HG03175 (cell line): Measurements from ENCODE around the gene TTC39B.
"Not testable (repeated sequence)": the region's sequence is repeated elsewhere in the genome, so short reads cannot be mapped to it uniquely, and the experiment has no call there.

Source experiments
- ATAC-seq: cut with Tn5 transposase; IDR thresholded peaks from one replicate; pipeline ENCODE4 v1.9.1; 2021; ENCODE audit warnings: mild to moderate bottlenecking, moderate library complexity; ENCODE audit not compliant: unreplicated experiment

Gene TTC39B

DNA sequence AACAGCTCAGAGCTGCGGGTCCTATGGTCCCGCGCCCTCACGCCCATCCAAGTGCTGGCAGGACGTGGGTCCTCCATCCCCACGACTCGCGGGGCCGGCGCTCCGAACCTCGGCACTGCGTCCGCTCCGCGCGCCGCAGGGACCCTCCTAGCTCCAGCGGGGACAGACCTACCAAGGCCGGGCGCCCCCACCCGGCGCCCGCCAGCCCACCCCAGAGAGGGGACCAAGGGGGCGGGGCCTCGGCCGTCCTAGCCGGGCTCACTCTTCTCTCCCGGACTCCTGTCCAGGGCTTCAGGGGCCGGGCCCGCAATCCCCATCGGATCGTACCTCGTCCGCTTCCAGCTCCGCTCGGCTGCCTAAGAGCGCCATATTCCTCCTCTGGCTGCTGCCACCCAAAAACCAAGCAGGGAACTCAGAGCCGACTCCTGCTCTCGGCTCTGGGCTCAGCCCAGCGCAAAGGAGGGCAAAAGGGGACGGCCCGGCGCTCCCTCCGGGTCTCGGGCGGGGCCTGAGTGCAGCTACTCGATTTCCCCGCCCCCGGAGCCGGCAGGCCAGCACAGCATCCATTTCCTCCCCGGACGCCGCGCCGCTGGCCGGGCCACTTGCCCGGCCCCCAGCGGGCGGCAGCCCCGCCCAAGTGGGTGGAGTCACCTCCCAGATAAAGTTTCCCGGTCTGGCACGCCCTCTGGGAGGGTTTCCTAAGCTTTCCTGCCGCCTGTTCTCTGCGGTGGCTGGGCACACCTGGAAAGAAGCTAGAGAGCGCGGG is at the start of gene TTC39B:
Gene TTC39B (minus strand): TSS at position 460 of the 766 bp plus-strand sequence. CDS start 91 bp downstream, at position 369.
- ATAC-seq: peak; percentile 88

DNA sequence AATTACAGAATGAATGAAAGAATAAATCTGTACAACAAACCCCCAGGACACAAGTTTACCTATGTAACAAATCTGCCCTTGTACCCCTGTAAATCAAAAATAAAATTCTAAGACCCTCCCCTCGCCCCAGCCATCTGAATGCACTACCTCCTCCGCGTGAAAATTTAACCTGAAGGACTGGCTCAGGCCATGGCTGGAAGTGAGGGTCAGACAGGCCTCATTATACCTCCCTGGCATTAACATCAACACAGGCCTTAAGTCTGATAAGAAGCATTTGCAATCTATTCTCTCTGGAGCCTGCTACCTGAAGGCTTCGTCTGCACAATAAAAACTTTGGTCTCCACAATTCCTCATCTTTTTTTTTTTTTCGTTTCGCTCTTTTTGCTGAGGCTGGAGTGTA is 48.7 kb upstream of the TTC39B start:
- no peak for ATAC-seq

DNA sequence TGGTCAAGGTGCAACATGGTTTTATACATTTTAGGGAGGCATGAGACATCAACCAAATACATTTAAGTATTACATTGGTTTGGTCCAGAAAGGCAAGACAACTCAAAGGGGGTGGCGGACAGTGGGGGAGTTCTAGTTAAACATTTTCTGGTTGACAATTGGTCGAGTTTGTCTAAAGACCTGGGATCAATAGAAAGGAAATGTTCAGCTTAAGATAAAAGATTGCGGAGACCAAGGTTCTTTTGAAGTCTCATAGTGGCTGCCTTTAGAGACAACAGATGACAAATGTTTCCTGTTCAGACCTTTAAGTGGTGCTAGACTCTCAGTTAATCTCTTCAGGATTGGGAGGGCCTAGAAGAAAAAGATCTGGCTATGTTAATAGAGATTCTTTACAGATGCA is 47.7 kb upstream of the TTC39B start:
- ATAC-seq: no peak

DNA sequence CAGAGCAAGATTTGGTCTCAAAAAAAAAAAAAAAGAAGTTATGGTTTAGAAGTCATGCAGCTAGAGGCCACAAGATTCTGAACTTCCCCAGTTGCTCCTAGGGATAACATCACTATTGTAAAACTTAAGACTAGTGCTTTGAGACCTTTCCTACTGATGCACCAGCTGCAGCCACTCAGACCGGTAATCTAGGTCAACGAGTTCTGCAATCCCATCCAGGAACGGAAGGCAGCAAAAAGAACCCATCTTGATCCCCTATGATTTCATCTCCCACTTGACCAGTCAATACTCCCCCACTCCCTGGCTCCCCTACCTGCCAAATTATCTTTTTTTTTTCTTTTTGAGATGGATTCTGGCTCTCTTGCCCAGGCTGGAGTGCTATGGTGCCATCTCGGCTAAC is 46.9 kb upstream of the TTC39B start:
- ATAC-seq: no peak

DNA sequence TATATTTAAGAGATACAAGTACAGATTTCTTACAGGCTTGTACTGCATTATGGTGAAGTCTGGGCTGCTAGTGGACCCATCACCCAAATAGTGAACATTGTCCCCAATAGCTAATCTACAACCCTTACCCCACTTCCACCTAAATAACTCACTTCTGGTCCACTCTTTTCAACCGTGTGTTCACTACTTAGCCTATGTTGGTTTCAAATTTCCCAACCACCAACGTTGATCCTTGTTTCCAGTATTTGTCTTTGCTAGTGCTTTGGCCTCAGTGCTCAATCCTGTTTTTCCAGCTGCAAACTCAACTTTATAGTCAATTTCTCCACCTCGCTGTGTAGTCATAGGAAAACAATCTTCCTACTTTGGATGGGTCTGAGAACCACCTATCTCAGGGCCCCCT is 45.3 kb upstream of the TTC39B start:
- no peak for ATAC-seq

DNA sequence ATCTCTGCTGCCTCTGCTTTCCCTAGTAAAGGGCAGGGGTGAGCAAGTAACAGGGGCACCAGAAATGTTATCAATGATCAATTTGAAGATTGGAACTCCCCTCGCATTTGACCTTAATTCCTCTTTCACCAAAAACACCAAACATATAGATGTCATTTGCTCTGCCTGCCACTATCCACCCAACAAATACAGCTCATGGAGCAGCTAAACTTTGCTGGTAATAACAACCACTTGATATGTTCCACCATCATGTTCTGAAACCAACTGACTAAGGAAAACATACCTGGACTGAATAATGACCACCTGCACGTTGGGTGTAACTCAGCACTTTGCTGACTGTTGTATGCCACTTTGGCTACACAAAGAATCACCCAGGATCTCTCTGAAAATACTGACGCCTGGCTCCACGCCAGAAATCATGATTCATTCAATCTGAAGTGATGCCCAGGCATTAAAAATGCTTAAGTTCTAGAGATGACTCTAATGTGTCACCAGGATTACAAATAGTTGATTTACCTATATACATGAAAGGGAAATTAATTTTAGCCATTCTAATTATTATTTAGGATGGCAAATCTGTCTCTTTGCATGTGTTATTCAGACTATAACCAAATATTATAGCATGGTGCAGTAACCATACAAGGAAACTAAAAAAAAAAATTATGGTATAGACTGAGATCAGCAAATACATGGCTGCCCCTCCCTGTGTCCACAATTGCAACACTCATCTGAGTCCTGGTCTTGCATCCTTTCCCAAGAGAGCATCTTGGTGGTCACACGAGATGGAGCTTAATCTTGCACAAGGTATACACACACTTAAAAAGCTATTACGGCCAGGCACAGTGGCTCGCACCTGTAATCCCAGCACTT is 43.1 kb upstream of the TTC39B start:
- no peak for ATAC-seq

DNA sequence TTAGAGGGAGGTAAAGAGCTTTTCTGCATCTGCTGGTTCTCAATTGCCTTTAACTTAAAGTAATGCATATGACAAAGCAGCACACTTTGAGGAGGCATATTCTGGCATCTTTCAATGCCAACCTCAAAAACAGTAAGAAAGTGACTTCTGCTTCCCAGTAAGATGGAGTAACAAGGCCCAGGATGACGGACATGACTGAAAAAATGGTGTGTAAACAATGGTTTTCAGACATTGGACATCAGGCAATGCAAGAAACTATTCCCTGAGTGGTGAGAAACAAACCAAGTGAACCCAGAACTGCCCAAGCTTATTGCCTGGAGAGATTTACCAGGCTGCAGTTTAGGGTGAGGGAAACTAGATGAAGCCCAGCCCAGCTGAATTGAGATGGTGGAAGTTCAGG is 39.8 kb upstream of the TTC39B start:
- ATAC-seq: no peak

DNA sequence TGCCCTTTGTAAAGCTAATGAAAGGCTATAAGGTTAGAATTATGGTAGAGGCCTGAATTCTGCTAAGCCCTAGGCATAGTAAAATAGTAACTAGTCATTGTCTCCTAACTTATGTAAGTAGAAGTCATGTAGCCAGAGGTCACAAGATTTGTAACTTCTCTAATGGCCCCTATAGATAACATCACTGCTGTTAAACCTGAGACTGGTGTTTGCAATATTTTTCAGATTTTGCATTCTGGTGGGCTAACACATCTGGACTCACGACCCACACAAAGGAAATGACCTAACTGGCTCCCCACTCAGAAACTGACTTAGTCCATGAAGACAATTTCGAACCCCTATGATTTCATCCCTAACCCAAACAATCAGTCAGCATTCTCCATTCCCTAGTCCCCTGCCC is 37.2 kb upstream of the TTC39B start:
- no peak for ATAC-seq

DNA sequence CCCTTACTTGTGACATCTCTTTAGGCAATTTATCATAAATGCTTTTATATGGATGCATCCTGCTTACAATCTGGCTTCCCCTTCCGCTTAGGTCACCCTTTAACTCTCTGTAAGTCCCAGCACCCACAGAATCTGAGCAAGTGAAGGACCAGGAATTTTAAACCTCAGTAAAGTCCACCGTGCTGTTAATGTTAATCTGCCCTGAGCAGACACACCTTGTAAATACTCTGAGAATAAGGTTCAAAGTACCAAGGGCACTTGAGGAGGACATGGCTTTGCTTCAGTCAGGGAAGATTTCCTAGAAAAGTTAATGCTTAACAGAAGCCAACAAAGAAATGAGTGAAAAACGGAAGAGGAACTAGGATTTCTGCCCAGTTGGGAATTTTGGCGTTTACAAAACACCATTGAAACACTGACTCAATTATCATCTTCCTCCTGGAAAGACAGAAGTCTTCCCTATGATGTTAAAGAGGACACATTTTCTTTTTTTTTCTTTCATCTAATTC is 26.4 kb upstream of the TTC39B start:
- no peak for ATAC-seq

DNA sequence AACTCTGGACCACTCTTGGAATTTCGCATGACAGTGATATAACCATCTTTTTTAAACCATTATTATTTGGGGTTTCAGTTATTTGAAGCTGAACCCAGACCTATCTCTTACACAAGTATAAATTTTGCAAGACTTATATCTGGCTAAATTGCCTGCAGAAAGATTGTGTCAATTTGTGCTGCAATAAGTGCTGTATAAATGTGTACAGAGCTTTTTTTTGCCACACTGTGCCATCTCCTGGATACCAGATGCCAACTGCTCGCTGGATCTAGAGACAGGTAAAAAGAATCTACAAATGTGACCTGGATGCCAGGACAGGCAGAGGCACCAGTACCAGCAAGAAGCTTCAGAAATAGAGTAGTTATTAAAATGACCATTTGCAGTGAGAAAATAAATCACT is 25.9 kb upstream of the TTC39B start:
- ATAC-seq: no peak

DNA sequence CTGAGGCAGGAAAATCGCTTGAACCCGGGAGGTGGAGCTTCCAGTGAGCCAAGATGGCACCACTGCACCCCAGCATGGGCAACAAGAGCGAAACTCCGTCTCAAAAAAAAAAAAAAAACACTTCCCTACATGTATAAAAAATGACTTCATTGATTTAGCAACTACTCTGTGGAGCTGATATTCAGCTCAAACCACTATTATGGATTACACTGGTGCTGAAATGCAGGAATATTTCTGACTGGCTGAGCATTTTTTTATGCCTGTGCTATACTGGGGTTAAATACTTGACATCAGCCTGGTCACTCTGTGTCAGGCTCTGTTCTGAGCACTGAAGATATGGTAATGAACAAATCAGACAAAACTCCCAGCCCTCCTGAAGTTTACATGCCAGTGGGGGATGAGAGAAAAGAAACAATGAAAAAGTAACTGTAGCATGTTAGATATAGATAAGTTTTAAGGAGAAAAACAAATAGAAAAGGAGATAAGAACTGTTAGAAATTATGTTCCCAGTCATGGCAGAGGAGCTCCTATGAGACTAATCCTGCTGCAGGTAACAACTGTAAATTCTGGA is 22.6 kb upstream of the TTC39B start:
- no peak for ATAC-seq

DNA sequence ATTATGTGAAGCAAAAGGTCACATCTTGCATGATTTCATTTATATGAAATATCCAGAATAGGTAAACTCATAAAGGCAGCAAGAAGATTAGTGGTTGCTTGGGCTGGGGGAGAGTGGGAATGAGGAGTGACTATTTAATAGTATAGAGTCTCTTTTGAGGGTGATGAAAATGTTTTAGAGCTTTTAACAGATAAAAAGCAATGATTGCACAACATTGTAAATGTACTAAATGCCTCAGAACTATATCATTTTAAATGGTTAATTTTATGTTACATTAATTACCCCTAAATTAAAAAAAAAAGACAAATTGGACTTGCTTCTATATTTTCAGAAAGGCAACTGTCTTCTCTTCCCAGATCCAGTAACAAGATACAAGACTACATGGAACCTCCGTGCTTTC is 21.9 kb upstream of the TTC39B start:
- no peak for ATAC-seq

DNA sequence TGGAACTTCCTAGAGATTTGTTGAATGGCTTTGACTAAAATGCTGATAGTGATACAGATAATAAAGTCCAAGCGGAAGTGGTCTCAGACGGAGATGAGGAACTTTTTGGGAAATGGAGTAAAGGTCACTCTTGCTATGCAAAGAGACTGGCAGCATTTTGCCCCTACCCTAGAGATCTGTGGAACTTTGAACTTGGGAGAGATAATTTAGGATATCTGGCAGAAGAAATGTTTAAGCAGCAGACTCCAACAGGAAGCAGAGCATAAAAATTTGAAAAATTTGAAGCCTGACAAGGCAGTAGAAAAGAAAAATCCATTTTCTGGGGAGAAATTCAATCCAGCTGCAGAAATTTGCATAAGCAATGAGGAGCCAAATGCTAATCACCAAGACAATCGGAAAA is 15.7 kb upstream of the TTC39B start:
- ATAC-seq: not testable (repeated sequence)

DNA sequence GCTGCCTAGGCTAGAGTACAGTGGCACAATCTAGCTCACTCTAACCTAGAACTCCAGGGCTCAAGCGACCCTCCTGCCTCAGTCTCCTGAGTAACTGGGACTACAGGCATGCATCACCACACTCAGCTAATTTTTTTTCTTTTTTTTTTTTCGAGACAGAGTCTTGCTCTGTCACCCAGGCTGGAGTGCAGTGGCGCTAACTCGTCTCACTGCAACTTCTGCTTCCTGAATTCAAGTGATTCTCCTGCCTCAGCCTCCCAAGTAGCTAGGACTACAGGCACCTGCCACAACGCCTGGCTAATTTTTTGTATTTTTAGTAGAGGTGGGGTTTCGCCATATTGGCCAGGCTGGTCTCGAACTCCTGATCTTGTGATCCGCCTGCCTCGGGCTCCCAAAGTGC is 12.6 kb upstream of the TTC39B start:
- ATAC-seq: not testable (repeated sequence)

DNA sequence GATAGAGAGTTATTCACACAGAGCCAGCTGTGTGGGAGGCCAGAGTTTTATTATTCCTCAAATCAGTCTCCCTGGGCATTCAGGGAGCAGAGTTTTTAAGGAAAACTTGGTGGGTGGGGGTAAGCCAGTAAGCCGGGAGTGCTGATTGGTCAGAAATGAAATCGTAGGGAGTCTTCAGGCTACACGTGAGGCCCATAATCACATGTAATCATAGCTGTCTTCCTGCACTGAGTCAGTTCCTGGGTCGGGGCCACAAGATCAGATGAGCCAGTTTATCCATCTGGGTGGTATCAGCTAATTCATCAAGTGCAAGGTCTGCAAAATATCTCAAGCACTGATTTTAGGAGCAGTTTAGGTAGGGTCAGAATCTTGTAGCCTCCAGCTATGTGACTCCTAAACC is 10.8 kb upstream of the TTC39B start:
- ATAC-seq: no peak

DNA sequence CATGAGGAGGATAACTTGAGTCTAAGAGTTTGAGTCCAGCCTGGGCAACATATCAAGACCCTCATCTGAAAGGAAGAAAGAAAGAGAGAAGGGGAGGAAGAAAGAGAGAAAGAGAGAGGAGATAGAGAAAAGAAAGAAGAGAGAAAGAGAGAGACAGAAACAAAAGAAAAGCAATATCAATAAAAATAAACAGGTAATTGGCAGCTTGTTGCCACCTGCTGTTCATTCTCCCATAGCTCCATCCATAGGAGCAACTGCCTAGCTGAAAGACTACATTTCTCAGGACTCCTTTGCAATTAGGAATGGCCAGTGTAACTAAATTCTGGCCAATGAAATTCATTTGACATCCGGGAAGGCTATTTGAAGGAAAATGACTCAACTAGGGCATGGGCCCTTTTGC is 4.6 kb upstream of the TTC39B start:
- ATAC-seq: no peak

DNA sequence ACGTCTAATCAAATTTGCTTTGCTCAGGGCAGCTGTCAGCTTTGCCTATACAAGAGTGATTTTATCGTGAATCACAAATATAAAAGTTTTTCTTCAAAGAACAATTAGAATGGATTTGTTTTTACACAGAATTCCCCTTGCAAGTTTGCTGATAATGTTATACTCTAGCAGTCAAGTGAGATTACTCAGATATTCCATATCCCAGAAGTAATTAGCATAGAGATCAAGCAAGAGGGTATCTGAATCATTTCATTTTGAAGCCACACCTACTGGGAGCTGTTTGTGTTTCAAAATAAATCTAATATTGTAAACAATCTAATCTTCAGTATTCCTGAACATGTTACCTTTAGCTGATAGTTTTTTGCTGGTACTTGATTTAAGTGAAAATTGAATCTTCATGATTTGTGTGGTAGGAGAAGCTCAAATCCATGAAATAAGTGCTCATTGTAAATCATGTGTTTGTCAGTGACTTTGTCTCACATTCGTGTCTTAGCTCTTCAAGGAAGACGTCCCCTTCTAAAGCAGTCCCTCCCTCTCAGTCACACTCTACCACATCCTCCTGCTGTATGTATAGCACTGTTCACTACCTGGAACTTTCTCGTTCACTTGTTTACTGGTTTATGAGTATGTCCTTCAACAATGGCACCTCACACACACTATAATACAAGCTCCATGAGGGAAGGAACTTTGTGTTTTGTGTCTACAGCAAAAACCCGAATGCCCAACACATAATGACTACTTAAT is 3.3 kb upstream of the TTC39B start:
- no peak for ATAC-seq

DNA sequence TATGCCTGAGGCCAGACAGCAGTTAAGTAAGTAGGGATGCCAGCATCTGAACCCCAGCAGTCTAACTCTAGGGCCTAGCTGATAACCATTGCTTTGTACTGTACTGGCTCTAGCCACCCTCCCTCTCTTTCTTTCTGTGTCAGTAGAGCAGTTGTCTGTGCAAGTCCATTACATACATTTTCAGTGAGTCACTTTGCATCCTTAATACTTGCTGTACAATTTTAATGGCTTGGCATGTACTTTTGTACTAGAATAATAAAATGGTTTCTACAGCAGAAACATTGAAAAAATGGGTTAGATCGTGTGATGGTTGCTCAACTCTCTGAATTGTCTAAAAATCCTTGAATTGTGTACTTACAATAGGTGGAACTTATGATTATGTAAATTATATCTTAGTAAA is 1.5 kb upstream of the TTC39B start:
- ATAC-seq: no peak

DNA sequence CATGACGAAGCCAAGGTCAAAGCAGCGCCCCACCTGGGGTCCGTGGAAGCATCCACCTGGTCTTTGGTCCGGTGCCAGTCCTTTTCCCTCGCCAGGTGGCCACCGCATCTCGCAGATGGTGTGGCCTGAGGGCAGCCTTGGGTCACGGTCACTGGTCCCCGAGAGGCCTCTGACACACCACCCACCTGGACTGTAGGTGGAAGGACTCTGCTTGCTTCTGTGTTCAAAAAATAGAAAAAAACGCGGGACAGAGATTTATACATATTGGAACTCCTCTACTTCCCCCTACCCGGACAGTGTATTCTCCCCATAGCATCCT is 466 bp upstream of the TTC39B start:
- peak; percentile 14 for ATAC-seq

DNA sequence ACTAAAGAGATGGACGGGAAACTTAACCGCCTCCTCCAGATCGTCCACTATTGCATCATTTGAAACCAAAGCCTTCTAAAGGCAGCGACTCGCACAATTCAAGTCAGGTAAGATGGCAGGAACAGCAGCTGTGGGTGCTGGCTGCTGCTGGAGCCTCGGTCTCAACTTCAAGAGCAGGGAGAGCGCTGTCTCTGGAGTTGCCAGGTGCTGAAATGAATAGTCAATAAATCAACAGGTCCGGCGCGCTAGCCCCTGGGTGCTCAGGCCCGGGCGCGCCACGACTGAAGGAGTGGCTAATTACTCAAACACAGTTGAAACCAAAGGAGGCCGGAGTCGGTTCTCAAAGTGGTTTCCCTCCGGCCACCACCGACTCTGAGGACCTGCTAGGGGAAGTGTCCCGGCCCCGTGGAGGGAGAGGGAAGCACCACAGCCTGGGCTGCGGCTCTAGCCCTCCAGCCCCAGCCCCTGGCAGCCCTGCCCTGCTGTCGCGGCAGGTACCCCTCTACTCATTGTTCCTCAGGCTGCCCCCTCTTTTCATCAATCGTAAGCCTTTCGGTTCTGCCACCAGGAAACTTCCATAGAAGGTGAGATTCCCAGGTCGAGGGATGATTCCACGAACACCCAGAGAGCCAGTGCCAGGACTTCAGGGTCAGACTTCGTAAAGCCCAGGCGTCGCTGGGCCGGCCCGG is 804 bp downstream of the TTC39B start:
- ATAC-seq: peak; percentile 35

DNA sequence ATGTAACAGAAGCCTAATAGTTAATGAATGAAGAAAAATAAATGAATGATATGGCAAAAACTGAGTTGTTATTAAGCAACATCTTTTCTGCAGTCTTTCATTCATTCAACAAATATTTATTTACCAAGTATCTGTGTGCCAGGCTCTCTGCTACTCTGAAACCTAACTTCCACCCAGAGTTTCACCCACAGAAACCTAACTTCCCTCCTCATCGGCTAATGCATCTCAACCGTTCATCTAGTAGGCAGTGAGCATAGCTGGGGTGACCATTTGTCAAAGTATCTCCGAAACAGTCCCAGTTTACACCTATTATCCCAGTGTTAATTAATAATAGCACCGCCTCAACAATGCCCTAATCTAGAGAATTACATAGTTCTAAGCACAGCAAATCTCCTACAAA is 1.5 kb downstream of the TTC39B start:
- ATAC-seq: no peak
